Epithelial cell of prostate (primary cell): ENCODE results near the gene PTPN1.

Experiments used
- DNase-seq: peaks from one replicate; pipeline ENCODE4 v3.0.0-alpha.2; 2011; ENCODE audit warnings: low read depth, low spot score
- H3K27ac ChIP-seq: fragments of 450-650 bp; 2 replicates; pipeline ENCODE4 v1.5.1; 2017; ENCODE audit warnings: mild to moderate bottlenecking

The PTPN1 gene

GRCh38 chr20:50510706-50511542 lies 741 bp downstream of the PTPN1 start:
- no peak for DNase-seq
- H3K27ac ChIP-seq: peak overlapping the region; percentile 84

GRCh38 chr20:50512323-50512722 lies 2.1 kb downstream of the PTPN1 start:
- DNase-seq: no peak
- H3K27ac ChIP-seq: peak overlapping the region; percentile 84

- DNase-seq: no peak
- peak overlapping the region; percentile 84 for H3K27ac ChIP-seq
These were observed 3.2 kb downstream of the PTPN1 start for GRCh38 chr20:50513169-50514034.

- H3K27ac ChIP-seq: peak overlapping the region; percentile 84
- no peak for DNase-seq
These were observed 3.8 kb downstream of the PTPN1 start for GRCh38 chr20:50514035-50514337.

GRCh38 chr20:50514750-50515149 lies 4.6 kb downstream of the PTPN1 start:
- peak overlapping the region; percentile 84 for H3K27ac ChIP-seq
- DNase-seq: no peak

GRCh38 chr20:50515471-50516106 lies 5.4 kb downstream of the PTPN1 start:
- H3K27ac ChIP-seq: peak overlapping the region; percentile 60
- DNase-seq: no peak

- peak overlapping the region; percentile 60 for H3K27ac ChIP-seq
- DNase-seq: no peak
These were observed 6.2 kb downstream of the PTPN1 start for GRCh38 chr20:50516180-50516934.

GRCh38 chr20:50516935-50517816 lies 7.0 kb downstream of the PTPN1 start:
- H3K27ac ChIP-seq: peak overlapping the region; percentile 60
- no peak for DNase-seq

GRCh38 chr20:50517817-50518154 lies 7.6 kb downstream of the PTPN1 start:
- no peak for DNase-seq
- H3K27ac ChIP-seq: peak overlapping the region; percentile 60

GRCh38 chr20:50518270-50518721 lies 8.1 kb downstream of the PTPN1 start:
- no peak for DNase-seq
- H3K27ac ChIP-seq: peak overlapping the region; percentile 60

GRCh38 chr20:50519036-50519762 lies 9.0 kb downstream of the PTPN1 start:
- peak overlapping the region; percentile 60 for H3K27ac ChIP-seq
- no peak for DNase-seq

- DNase-seq: no peak
- no peak overlapping the region for H3K27ac ChIP-seq
These were observed 10.2 kb downstream of the PTPN1 start for GRCh38 chr20:50520222-50520880.

- DNase-seq: no peak
- H3K27ac ChIP-seq: no peak overlapping the region
These were observed 11.3 kb downstream of the PTPN1 start for GRCh38 chr20:50521221-50522052.

- no peak overlapping the region for H3K27ac ChIP-seq
- DNase-seq: no peak
These were observed 12.0 kb downstream of the PTPN1 start for GRCh38 chr20:50522053-50522674.

- H3K27ac ChIP-seq: no peak overlapping the region
- no peak for DNase-seq
These were observed 13.5 kb downstream of the PTPN1 start for GRCh38 chr20:50523552-50524167.

GRCh38 chr20:50525681-50526080 lies 15.5 kb downstream of the PTPN1 start:
- no peak for DNase-seq
- H3K27ac ChIP-seq: no peak overlapping the region
